HG03175 (cell line): ENCODE data around the gene ARMH3.

Source experiments
- ATAC-seq: cut with Tn5 transposase; IDR thresholded peaks from one replicate; pipeline ENCODE4 v1.9.1; 2021; ENCODE audit warnings: mild to moderate bottlenecking, moderate library complexity; ENCODE audit not compliant: unreplicated experiment

ARMH3 gene

DNA sequence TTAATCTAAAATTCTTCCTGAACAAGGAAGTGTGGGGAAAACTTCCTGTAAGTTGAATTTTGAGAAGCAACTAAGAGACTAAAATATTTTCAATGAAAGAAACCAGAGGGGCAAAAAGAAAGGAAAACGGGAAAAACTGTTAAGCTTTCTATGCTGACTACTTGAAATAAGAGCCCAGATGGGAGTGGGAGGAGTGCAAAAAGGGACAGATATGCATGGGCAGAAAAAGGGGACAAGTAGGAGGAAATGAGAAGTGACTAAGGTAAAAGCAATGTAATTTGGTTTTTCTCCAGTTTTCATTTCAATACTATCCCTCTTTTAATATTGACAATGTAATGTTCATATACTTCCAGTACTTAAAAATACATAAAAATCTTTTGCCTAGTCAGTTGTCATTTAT, 248.8 kb downstream of the ARMH3 start:
- ATAC-seq = no peak

- ATAC-seq = no peak
These were observed 252.5 kb downstream of the ARMH3 start for GRCh38 chr10:101803511-101803910.

DNA sequence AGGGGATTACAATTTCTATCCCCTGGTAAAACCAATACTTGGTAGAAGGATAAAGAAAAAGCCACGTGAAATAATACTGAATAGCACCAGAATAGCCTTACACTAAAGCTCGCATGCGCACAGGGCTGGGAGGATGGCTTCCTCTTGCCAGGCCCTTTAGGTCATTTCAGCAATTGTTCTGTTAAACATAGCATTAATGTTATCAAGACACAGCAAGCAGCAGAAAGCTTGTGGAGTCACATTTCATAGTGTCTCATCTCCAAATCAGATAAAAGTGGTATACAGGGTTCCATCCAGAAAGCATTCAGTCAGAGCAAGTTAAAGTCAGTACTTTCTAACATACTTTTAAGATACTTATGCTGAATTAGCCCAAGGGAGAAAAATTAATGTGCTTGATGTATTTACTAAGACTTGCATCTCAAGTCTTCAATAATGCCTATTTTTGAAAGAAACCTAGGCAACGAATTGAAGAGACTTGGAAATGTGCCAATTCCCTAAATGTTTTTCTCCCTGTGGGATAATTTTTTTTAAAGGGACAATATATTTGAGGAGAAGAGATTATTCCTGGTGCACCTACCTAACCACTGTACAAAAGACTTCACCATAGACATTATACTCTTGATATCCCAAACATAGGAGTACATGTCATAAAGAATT, 258.4 kb downstream of the ARMH3 start:
- ATAC-seq = no peak
